OCI-LY3 (cell line): ENCODE results near the gene NNT.

Experiments
- H2AFZ ChIP-seq: fragments of 200-600, 300-600 bp; shearing (Covaris generic); 2 replicates; pipeline ENCODE4 v1.6.0; 2014; ENCODE audit warnings: antibody characterized with exemption, low read depth, low read length
- H3K27ac ChIP-seq: fragments of 200-600, 300-600 bp; sonication (generic); 2 replicates; pipeline ENCODE4 v1.5.1; 2014; ENCODE audit warnings: mild to moderate bottlenecking, low read length, moderate library complexity, mixed read lengths
- H3K27me3 ChIP-seq: fragments of 200-600, 300-600 bp; sonication (generic); 2 replicates; pipeline ENCODE4 v1.6.1; 2014; ENCODE audit warnings: low read depth, low read length, mixed read lengths
- H3K36me3 ChIP-seq: fragments of 200-600, 300-600 bp; sonication (generic); replicated peaks from 2 replicates; pipeline ENCODE3; 2014; ENCODE audit warnings: low read depth, low read length, mixed read lengths
- H3K4me1 ChIP-seq: fragments of 300-600, 200-600 bp; sonication (generic); 2 replicates; pipeline ENCODE4 v1.6.1; 2014; ENCODE audit warnings: low read length, mixed read lengths
- H3K4me2 ChIP-seq: fragments of 200-600, 300-600 bp; sonication (generic); 2 replicates; pipeline ENCODE4 v1.6.1; 2014; ENCODE audit warnings: low read length, mixed read lengths
- H3K4me3 ChIP-seq: fragments of 300-600, 200-600 bp; sonication (generic); 2 replicates; pipeline ENCODE4 v1.5.1; 2014; ENCODE audit warnings: antibody characterized with exemption, mild to moderate bottlenecking, low read length, moderate library complexity
- H3K79me2 ChIP-seq: fragments of 300-600, 200-600 bp; shearing (Covaris generic); 2 replicates; pipeline ENCODE4 v1.6.1; 2014; ENCODE audit warnings: mild to moderate bottlenecking, low read length, mixed read lengths
- H3K9ac ChIP-seq: fragments of 300-600, 200-600 bp; shearing (Covaris generic); 2 replicates; pipeline ENCODE4 v1.6.0; 2014; ENCODE audit warnings: mild to moderate bottlenecking, low read length, moderate library complexity
- H3K9me3 ChIP-seq: fragments of 200-600, 300-600 bp; shearing (Covaris generic); 2 replicates; pipeline ENCODE4 v1.6.1; 2014; ENCODE audit warnings: low read length, mixed read lengths; ENCODE audit not compliant: insufficient read depth
- H4K20me1 ChIP-seq: fragments of 200-600, 300-600 bp; sonication (generic); 2 replicates; pipeline ENCODE4 v1.6.1; 2016; ENCODE audit warnings: low read length, mixed read lengths; ENCODE audit not compliant: insufficient read depth
- EZH2phosphoT487 ChIP-seq: fragments of 200-600 bp; shearing (Covaris generic); IDR thresholded peaks from 2 replicates; pipeline ENCODE4 v1.6.1; 2018; ENCODE audit warnings: antibody characterized with exemption, mixed run types, low read depth
- TF ChIP-seq, protein P1 (sequence below): fragments of 200-600, 300-600 bp; sonication (generic); IDR thresholded peaks from 2 replicates; pipeline ENCODE4 v1.5.1; 2014; ENCODE audit warnings: antibody characterized with exemption, low read length, low read depth

Gene NNT

DNA sequence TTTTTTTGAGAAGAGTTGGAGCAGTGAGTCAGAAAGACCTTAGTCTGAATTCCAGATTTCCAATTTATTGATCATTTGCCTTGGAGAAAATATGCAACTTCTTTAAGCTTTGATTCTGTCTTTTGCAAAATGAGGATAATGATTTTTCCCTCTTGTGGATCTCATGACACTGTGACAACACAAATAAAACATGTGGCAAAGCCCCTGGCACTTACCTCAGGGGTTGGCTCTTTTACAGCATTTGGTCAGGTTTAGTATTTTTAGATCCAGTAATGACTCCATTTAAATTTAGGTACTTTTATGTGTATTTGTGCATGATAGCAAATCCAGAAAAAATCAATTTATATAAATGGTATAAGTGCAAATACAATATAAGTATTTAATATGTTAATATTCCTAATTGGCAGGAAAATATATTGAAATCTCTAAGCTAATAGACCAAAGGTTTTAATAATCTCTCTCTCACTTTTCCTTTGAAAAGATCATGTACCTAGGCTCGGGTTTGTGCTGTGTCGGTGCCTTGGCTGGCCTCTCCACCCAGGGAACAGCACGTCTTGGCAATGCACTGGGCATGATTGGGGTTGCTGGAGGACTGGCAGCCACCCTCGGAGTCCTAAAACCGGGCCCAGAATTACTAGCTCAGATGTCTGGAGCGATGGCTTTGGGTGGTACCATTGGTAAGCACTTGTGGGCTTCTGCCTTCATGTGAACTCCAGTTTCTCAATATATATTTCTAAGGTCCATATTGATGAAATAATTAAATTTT lies 49.7 kb downstream of the NNT start:
- no peak overlapping the region for H3K4me3 ChIP-seq
- H3K36me3 ChIP-seq, result peaks cover 14% of the 10 kb centered on the region
- TF ChIP-seq, protein P1, sequence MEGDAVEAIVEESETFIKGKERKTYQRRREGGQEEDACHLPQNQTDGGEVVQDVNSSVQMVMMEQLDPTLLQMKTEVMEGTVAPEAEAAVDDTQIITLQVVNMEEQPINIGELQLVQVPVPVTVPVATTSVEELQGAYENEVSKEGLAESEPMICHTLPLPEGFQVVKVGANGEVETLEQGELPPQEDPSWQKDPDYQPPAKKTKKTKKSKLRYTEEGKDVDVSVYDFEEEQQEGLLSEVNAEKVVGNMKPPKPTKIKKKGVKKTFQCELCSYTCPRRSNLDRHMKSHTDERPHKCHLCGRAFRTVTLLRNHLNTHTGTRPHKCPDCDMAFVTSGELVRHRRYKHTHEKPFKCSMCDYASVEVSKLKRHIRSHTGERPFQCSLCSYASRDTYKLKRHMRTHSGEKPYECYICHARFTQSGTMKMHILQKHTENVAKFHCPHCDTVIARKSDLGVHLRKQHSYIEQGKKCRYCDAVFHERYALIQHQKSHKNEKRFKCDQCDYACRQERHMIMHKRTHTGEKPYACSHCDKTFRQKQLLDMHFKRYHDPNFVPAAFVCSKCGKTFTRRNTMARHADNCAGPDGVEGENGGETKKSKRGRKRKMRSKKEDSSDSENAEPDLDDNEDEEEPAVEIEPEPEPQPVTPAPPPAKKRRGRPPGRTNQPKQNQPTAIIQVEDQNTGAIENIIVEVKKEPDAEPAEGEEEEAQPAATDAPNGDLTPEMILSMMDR, result no peak
- TF ChIP-seq EZH2phosphoT487, result no peak
- H3K79me2 ChIP-seq, result no peaks in the 10 kb centered on the region
- H4K20me1 ChIP-seq, result no peaks in the 10 kb centered on the region
- no peak overlapping the region for H3K9ac ChIP-seq
- no peaks in the 10 kb centered on the region for H3K9me3 ChIP-seq
- no peak overlapping the region for H2AFZ ChIP-seq
- H3K27ac ChIP-seq, result no peak overlapping the region
- no peaks in the 10 kb centered on the region for H3K4me1 ChIP-seq
- H3K27me3 ChIP-seq, result no peaks in the 10 kb centered on the region
- H3K4me2 ChIP-seq, result no peak overlapping the region

- Histone ChIP-seq H3K4me2 (no peak overlapping the region), H4K20me1 (no peaks in the 10 kb centered on the region), H3K79me2 (no peaks in the 10 kb centered on the region), H3K9ac (no peak overlapping the region), H3K4me1 (no peaks in the 10 kb centered on the region), H3K9me3 (no peaks in the 10 kb centered on the region), H3K36me3 (peaks cover 13% of the 10 kb centered on the region), H3K27me3 (no peaks in the 10 kb centered on the region), H2AFZ (no peak overlapping the region), H3K4me3 (no peak overlapping the region), H3K27ac (no peak overlapping the region)
- no peak for TF ChIP-seq EZH2phosphoT487
- TF ChIP-seq, protein P1, result no peak
Measured at GRCh38 chr5:43658509-43658908, 55.5 kb downstream of the NNT start.

DNA sequence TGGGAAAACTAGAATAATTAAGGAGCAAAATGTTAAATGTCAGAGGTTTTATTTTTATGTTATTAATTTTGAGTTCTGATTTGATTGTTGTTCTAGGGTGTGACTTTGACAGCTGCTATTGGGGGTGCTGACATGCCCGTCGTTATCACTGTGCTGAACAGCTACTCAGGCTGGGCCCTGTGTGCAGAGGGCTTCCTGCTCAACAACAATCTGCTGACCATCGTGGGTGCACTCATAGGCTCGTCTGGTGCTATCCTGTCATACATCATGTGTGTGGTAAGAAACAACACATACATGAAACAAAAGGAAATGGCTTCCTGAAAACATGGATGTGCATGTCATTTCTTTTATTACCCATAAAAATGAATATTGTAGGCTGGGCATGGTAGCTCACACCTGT lies 56.1 kb downstream of the NNT start:
- H4K20me1 ChIP-seq, result no peaks in the 10 kb centered on the region
- H3K4me2 ChIP-seq, result no peak overlapping the region
- TF ChIP-seq EZH2phosphoT487, result no peak
- TF ChIP-seq, protein P1, result no peak
- H3K36me3 ChIP-seq, result peaks cover 17% of the 10 kb centered on the region
- no peaks in the 10 kb centered on the region for H3K27me3 ChIP-seq
- no peak overlapping the region for H3K27ac ChIP-seq
- H3K79me2 ChIP-seq, result no peaks in the 10 kb centered on the region
- H3K4me1 ChIP-seq, result no peaks in the 10 kb centered on the region
- no peak overlapping the region for H3K4me3 ChIP-seq
- no peak overlapping the region for H3K9ac ChIP-seq
- no peak overlapping the region for H2AFZ ChIP-seq
- H3K9me3 ChIP-seq, result no peaks in the 10 kb centered on the region

GRCh38 chr5:43661102-43661501 lies 58.1 kb downstream of the NNT start:
- Histone ChIP-seq H3K36me3 (peaks cover 17% of the 10 kb centered on the region), H3K27me3 (no peaks in the 10 kb centered on the region), H3K79me2 (no peaks in the 10 kb centered on the region), H2AFZ (no peak overlapping the region), H4K20me1 (no peaks in the 10 kb centered on the region), H3K4me3 (no peak overlapping the region), H3K9ac (no peak overlapping the region), H3K27ac (no peak overlapping the region), H3K4me1 (no peaks in the 10 kb centered on the region), H3K4me2 (no peak overlapping the region), H3K9me3 (no peaks in the 10 kb centered on the region)
- TF ChIP-seq, protein P1, result peak; percentile 39
- TF ChIP-seq EZH2phosphoT487, result no peak
